Activated CD8-positive, alpha-beta memory T cell treated with anti-CD3 and anti-CD28 coated beads, Interleukin-2, amount 50 U/mL, for 4 hours (primary cell): ENCODE results near the gene SAMD10.

Experiments used
- DNase-seq: peaks from one replicate; pipeline ENCODE4 v3.0.0-alpha.2; 2020

SAMD10 gene

GRCh38 chr20:63955281-63955826 is 24.1 kb downstream of the SAMD10 start:
- DNase-seq = peak; percentile 58

GRCh38 chr20:63953764-63954429 is 25.5 kb downstream of the SAMD10 start:
- DNase-seq = no peak

- no peak for DNase-seq
Observed at GRCh38 chr20:63952769-63953168, 26.7 kb downstream of the SAMD10 start.

- no peak for DNase-seq
Observed at GRCh38 chr20:63952210-63952535, 27.3 kb downstream of the SAMD10 start.

GRCh38 chr20:63951398-63952209 is 27.8 kb downstream of the SAMD10 start:
- no peak for DNase-seq

- no peak for DNase-seq
Observed at GRCh38 chr20:63950701-63951397, 28.6 kb downstream of the SAMD10 start.

- no peak for DNase-seq
Observed at GRCh38 chr20:63947638-63948456, 31.6 kb downstream of the SAMD10 start.

GRCh38 chr20:63946986-63947637 is 32.3 kb downstream of the SAMD10 start:
- DNase-seq = no peak

GRCh38 chr20:63945921-63946920 is 33.2 kb downstream of the SAMD10 start:
- no peak for DNase-seq

GRCh38 chr20:63945031-63945658 is 34.3 kb downstream of the SAMD10 start:
- DNase-seq = no peak

- no peak for DNase-seq
Observed at GRCh38 chr20:63944078-63944941, 35.1 kb downstream of the SAMD10 start.

- no peak for DNase-seq
Observed at GRCh38 chr20:63943808-63944077, 35.7 kb downstream of the SAMD10 start.

- DNase-seq = no peak
Observed at GRCh38 chr20:63942969-63943807, 36.3 kb downstream of the SAMD10 start.

- DNase-seq = no peak
Observed at GRCh38 chr20:63942250-63942951, 37.0 kb downstream of the SAMD10 start.

- peak; percentile 60 for DNase-seq
Observed at GRCh38 chr20:63941282-63942081, 38.0 kb downstream of the SAMD10 start.

GRCh38 chr20:63940472-63941266 is 38.8 kb downstream of the SAMD10 start:
- DNase-seq = no peak
